GM12878 (cell line): ENCODE results near the gene STK10. TPM values are rescaled to one million over a fixed set of nuclear protein-coding genes. Genes with fewer than 3 reads are reported as not detected.

Experiments used
- CHD2 ChIP-seq: IDR thresholded peaks from 2 replicates; pipeline ENCODE4 v1.6.1; 2011; ENCODE audit warnings: low read depth, low read length, improper control_type of control experiment, borderline replicate concordance
- E4F1 ChIP-seq: fragments of 450-650 bp; IDR thresholded peaks from 2 replicates; pipeline ENCODE4 v1.6.1; 2018; ENCODE audit warnings: borderline replicate concordance, mild to moderate bottlenecking; ENCODE audit not compliant: partially characterized antibody
- HDAC2 ChIP-seq: fragments of 200-600 bp; sonication (generic); IDR thresholded peaks from 2 replicates; pipeline ENCODE4 v1.6.1; 2017
- HDAC6 ChIP-seq: fragments of 200-600 bp; sonication (generic); IDR thresholded peaks from one replicate; pipeline ENCODE4 v1.8.0; 2017; ENCODE audit warnings: antibody characterized with exemption; ENCODE audit not compliant: unreplicated experiment
- MEF2B ChIP-seq: fragments of 450-650 bp; IDR thresholded peaks from 2 replicates; pipeline ENCODE4 v1.6.1; 2018; ENCODE audit warnings: mild to moderate bottlenecking, moderate library complexity; ENCODE audit not compliant: partially characterized antibody, poor library complexity, severe bottlenecking
- MXI1 ChIP-seq: fragments of 150-350 bp; IDR thresholded peaks from 2 replicates; pipeline ENCODE4 v1.6.1; 2011; ENCODE audit warnings: low read depth, mild to moderate bottlenecking, inconsistent platforms, low read length, improper control_type of control experiment
- NFYB ChIP-seq: IDR thresholded peaks from 2 replicates; pipeline ENCODE4 v1.6.1; 2011; ENCODE audit warnings: low read depth, mild to moderate bottlenecking, low read length, improper control_type of control experiment, moderate library complexity; ENCODE audit not compliant: insufficient read depth
- RAD51 ChIP-seq: fragments of 450-650 bp; IDR thresholded peaks from 2 replicates; pipeline ENCODE4 v1.6.1; 2016; ENCODE audit warnings: moderate library complexity, mild to moderate bottlenecking, inconsistent platforms
- RCOR1 ChIP-seq: conservative IDR thresholded peaks from 2 replicates; pipeline ENCODE4 v1.6.1; 2012; ENCODE audit warnings: low read depth, low read length, improper control_type of control experiment
- RELB ChIP-seq: fragments of 450-650 bp; IDR thresholded peaks from 2 replicates; pipeline ENCODE4 v1.6.1; 2017; ENCODE audit warnings: low read depth, mild to moderate bottlenecking, moderate library complexity
- ZBTB4 ChIP-seq: fragments of 450-650 bp; formaldehyde crosslinking; IDR thresholded peaks from 2 replicates; pipeline ENCODE4 v1.4.0; 2022; ENCODE audit warnings: mild to moderate bottlenecking, moderate library complexity
- ZZZ3 ChIP-seq: IDR thresholded peaks from 2 replicates; pipeline ENCODE4 v1.6.1; 2011; ENCODE audit warnings: low read depth; ENCODE audit not compliant: control insufficient read depth, insufficient read length
- polyA plus RNA-seq, 11 experiments: library from polyadenylated mRNA; depleted of rRNA in 4 of 11; unstranded in 6 of 11; stranded (reverse) in 5 of 11; fragments of >200 nt; fragmentation: Nextera tagmentation in 4 of 11; fragmentation: Illumina TruSeq in 1 of 11; extraction: Ambion mirVana in 4 of 11; extraction: Trizol in 1 of 11; gene quantifications; 1 replicate in 1 of 11; 2 replicates in 10 of 11; pipeline versions ENCODE4 v1.2.1 to v1.2.3, GENCODE V29; 2011 to 2016; ENCODE audit warnings: inconsistent platforms in 2 of 11, missing spikeins in 2 of 11, low read depth in 1 of 11
- total RNA-seq, 4 experiments: library from RNA; depleted of rRNA in 3 of 4; stranded (reverse); fragments of >200 nt in 3 of 4; fragmentation: Illumina TruSeq in 1 of 4; extraction: Trizol in 1 of 4; gene quantifications; 2 replicates each; pipeline versions ENCODE4 v1.2.1 to v1.2.3, GENCODE V29; 2013 to 2021
- TF ChIP-seq, protein P1 (sequence below): IDR thresholded peaks from 2 replicates; pipeline ENCODE4 v1.6.1; 2012; ENCODE audit warnings: improper control_type of control experiment, low read depth, low read length; ENCODE audit not compliant: insufficient replicate concordance
- TF ChIP-seq, protein P2 (sequence below): IDR thresholded peaks from 2 replicates; pipeline ENCODE4 v1.6.1; 2012; ENCODE audit warnings: low read length, inconsistent platforms

The STK10 gene
- total and polyA plus RNA-seq, 10 of the 15 experiments (the other 5 are each of a cell fraction or from before 2014, with no cell fraction given): 14.2 to 96.4 (median 50.6) TPM

DNA sequence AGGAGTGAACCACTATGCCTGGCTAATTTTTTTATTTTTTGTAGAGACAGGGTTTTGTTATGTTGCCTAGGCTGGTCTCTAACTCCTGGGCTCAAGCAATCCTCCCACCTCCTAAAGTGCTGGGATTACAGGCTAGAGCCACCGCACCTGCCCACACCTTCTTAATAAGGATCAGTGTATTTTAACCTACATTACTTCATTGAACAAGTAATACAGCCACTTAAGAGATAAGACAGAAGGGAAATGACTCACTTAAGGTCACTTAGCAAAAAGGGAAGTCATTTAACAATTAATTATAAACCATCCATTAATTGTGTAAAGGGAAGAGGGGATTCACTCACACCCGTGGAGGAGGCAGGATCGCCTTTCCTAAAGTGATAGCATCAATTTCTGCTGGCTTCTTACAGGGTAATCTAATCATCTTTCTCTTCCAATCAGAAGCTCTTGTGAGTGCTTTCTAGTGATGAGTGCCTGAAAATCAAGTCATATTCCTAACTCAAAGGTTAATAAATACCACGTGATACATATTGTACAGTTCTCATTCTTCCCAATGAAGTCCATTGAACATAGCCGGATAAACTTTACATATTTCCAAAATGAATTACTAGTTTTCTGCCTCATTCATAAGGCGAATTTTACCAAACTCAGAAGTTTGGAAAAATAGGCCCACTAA is 185.0 kb downstream of the STK10 start (continued):
- TF ChIP-seq E4F1: no peak
- TF ChIP-seq RCOR1: no peak
- peak; percentile 79 for TF ChIP-seq RAD51
- TF ChIP-seq NFYB: 0 out of 2 replicates have a peak, but pooled peaks have one; percentile 45
- TF ChIP-seq HDAC2: no peak
- TF ChIP-seq, protein P1, sequence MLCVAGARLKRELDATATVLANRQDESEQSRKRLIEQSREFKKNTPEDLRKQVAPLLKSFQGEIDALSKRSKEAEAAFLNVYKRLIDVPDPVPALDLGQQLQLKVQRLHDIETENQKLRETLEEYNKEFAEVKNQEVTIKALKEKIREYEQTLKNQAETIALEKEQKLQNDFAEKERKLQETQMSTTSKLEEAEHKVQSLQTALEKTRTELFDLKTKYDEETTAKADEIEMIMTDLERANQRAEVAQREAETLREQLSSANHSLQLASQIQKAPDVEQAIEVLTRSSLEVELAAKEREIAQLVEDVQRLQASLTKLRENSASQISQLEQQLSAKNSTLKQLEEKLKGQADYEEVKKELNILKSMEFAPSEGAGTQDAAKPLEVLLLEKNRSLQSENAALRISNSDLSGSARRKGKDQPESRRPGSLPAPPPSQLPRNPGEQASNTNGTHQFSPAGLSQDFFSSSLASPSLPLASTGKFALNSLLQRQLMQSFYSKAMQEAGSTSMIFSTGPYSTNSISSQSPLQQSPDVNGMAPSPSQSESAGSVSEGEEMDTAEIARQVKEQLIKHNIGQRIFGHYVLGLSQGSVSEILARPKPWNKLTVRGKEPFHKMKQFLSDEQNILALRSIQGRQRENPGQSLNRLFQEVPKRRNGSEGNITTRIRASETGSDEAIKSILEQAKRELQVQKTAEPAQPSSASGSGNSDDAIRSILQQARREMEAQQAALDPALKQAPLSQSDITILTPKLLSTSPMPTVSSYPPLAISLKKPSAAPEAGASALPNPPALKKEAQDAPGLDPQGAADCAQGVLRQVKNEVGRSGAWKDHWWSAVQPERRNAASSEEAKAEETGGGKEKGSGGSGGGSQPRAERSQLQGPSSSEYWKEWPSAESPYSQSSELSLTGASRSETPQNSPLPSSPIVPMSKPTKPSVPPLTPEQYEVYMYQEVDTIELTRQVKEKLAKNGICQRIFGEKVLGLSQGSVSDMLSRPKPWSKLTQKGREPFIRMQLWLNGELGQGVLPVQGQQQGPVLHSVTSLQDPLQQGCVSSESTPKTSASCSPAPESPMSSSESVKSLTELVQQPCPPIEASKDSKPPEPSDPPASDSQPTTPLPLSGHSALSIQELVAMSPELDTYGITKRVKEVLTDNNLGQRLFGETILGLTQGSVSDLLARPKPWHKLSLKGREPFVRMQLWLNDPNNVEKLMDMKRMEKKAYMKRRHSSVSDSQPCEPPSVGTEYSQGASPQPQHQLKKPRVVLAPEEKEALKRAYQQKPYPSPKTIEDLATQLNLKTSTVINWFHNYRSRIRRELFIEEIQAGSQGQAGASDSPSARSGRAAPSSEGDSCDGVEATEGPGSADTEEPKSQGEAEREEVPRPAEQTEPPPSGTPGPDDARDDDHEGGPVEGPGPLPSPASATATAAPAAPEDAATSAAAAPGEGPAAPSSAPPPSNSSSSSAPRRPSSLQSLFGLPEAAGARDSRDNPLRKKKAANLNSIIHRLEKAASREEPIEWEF: no peak
- TF ChIP-seq MEF2B: peak; percentile 28
- TF ChIP-seq MXI1: no peak
- TF ChIP-seq, protein P2, sequence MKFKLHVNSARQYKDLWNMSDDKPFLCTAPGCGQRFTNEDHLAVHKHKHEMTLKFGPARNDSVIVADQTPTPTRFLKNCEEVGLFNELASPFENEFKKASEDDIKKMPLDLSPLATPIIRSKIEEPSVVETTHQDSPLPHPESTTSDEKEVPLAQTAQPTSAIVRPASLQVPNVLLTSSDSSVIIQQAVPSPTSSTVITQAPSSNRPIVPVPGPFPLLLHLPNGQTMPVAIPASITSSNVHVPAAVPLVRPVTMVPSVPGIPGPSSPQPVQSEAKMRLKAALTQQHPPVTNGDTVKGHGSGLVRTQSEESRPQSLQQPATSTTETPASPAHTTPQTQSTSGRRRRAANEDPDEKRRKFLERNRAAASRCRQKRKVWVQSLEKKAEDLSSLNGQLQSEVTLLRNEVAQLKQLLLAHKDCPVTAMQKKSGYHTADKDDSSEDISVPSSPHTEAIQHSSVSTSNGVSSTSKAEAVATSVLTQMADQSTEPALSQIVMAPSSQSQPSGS: no peak
- TF ChIP-seq RELB: no peak
- no peak for TF ChIP-seq ZBTB4
- TF ChIP-seq CHD2: no peak
- TF ChIP-seq HDAC6: no peak
- TF ChIP-seq ZZZ3: no peak
